HepG2 (cell line): ENCODE measurements around the gene DTYMK. TPM values are rescaled to one million over a fixed set of nuclear protein-coding genes. Genes with fewer than 3 reads are reported as not detected.
A peak's percentile ranks its signal among the peaks of the same experiment; 100 is the strongest.

ENCODE experiments used
- AHDC1 ChIP-seq: sonication (generic); formaldehyde crosslinking; IDR thresholded peaks from 2 replicates; pipeline ENCODE4 v1.5.1; 2020; ENCODE audit warnings: mild to moderate bottlenecking, missing genetic modification reagents, borderline replicate concordance
- HMGXB4 ChIP-seq, 2 experiments: sonication (generic) in 1 of 2; formaldehyde crosslinking in 1 of 2; IDR thresholded peaks; 2 replicates each; pipeline versions ENCODE4 v1.4.0 to v1.6.1; 2018 to 2020; ENCODE audit warnings: missing genetic modification reagents in 2 of 2, borderline replicate concordance in 1 of 2, low read depth in 1 of 2, mild to moderate bottlenecking in 1 of 2, missing biosample characterization in 1 of 2
- HNF1A ChIP-seq, 2 experiments: sonication (generic) in 1 of 2; formaldehyde crosslinking in 1 of 2; IDR thresholded peaks; 2 replicates each; pipeline versions ENCODE4 v1.4.0 to v1.6.1; 2016 to 2020; ENCODE audit warnings: borderline replicate concordance in 1 of 2, low read depth in 1 of 2, mild to moderate bottlenecking in 1 of 2, missing genetic modification reagents in 1 of 2
- MIXL1 ChIP-seq: IDR thresholded peaks from 2 replicates; pipeline ENCODE4 v1.6.1; 2016
- NFRKB ChIP-seq: fragments of 450-650 bp; IDR thresholded peaks from 2 replicates; pipeline ENCODE4 v1.6.1; 2017
- PAWR ChIP-seq: sonication (generic); formaldehyde crosslinking; IDR thresholded peaks from 2 replicates; pipeline ENCODE4 v1.4.0; 2020; ENCODE audit warnings: missing genetic modification reagents, mild to moderate bottlenecking, borderline replicate concordance
- SPEN ChIP-seq: sonication (generic); formaldehyde crosslinking; IDR thresholded peaks from 2 replicates; pipeline ENCODE4 v1.5.1; 2020; ENCODE audit warnings: low read depth, mild to moderate bottlenecking, missing genetic modification reagents
- TBP ChIP-seq: sonication (generic); formaldehyde crosslinking; IDR thresholded peaks from 2 replicates; pipeline ENCODE4 v1.5.0; 2020; ENCODE audit warnings: missing genetic modification reagents
- ZKSCAN1 ChIP-seq: fragments of 150-350 bp; IDR thresholded peaks from 2 replicates; pipeline ENCODE4 v1.6.1; 2014; ENCODE audit warnings: low read length
- ZNF280D ChIP-seq: sonication (generic); formaldehyde crosslinking; IDR thresholded peaks from 2 replicates; pipeline ENCODE4 v1.5.1; 2020; ENCODE audit warnings: mild to moderate bottlenecking, missing genetic modification reagents
- ZNF644 ChIP-seq: IDR thresholded peaks from 2 replicates; pipeline ENCODE4 v1.6.1; 2016; ENCODE audit warnings: low read depth
- ZNF652 ChIP-seq: IDR thresholded peaks from 2 replicates; pipeline ENCODE4 v1.6.1; 2016; ENCODE audit warnings: low read depth, borderline replicate concordance
- ZNF737 ChIP-seq: sonication (generic); formaldehyde crosslinking; IDR thresholded peaks from 2 replicates; pipeline ENCODE4 v1.5.0; 2020; ENCODE audit warnings: missing genetic modification reagents, mild to moderate bottlenecking, borderline replicate concordance
- polyA plus RNA-seq, 8 experiments: library from polyadenylated mRNA; depleted of rRNA in 3 of 8; stranded (reverse) in 7 of 8; unstranded in 1 of 8; fragments of >200 nt; fragmentation: Illumina TruSeq in 4 of 8; extraction: Trizol in 4 of 8; gene quantifications; 2 replicates each; pipeline versions ENCODE4 v1.2.1 to v1.2.3, GENCODE V29; 2011 to 2016; ENCODE audit warnings: low read depth in 4 of 8, missing spikeins in 1 of 8, mixed read lengths in 1 of 8; ENCODE audit not compliant: insufficient read depth in 1 of 8
- total RNA-seq, 5 experiments: library from RNA; depleted of rRNA; stranded (reverse); fragments of >200 nt; fragmentation: Illumina TruSeq; extraction: Trizol; gene quantifications; 2 replicates each; pipeline ENCODE4 v1.2.3, GENCODE V29; 2016; ENCODE audit warnings: low read depth in 1 of 5

DTYMK gene
- total and polyA plus RNA-seq, 2 of the 13 experiments (the other 11 are each of a cell fraction or from before 2014, with no cell fraction given) = 57.5 to 134 TPM

GRCh38 chr2:241686650-241687425, at the start of gene DTYMK (continued):
- TF ChIP-seq HNF1A (IDR thresholded peaks at IDR 0.05; ENCODE audit: low read depth) (no peak), HNF1A (CRISPR knock-in tag; IDR thresholded peaks at IDR 0.05; ENCODE audit: borderline replicate concordance) (no peak; the same call in 1 of the 2 replicates), MIXL1 (CRISPR knock-in tag) (no peak), NFRKB (no peak), PAWR (no peak), ZNF280D (CRISPR knock-in tag) (peak; percentile 35; the same call in 1 of the 2 replicates), ZNF737 (no peak), HMGXB4 (CRISPR knock-in tag; IDR thresholded peaks at IDR 0.05; ENCODE audit: borderline replicate concordance in 1 of 2, low read depth in 1 of 2) (peak; percentile 40 to 67), ZKSCAN1 (peak; percentile 56; the same call in 1 of the 2 replicates), ZNF644 (CRISPR knock-in tag) (no peak), SPEN (CRISPR knock-in tag) (peak; percentile 95), AHDC1 (CRISPR knock-in tag) (0 out of 2 replicates have a peak, but pooled peaks have one; percentile 1), ZNF652 (CRISPR knock-in tag) (no peak), TBP (CRISPR knock-in tag) (no peak; the same call in 1 of the 2 replicates)
